Measurements from ENCODE around the gene BRCA1.
"Not testable (repeated sequence)": the region's sequence is repeated elsewhere in the genome, so short reads cannot be mapped to it uniquely, and the experiment has no call there.

Gene BRCA1

GRCh38 chr17:43024407-43025289, 100.5 kb downstream of the BRCA1 start, which contains the start of gene RND2:
Gene RND2, plus strand, starts transcription at chr17:43025231. Its CDS starts 117 bp downstream, at chr17:43025348.
- DNase-seq = peak; percentile 87

GRCh38 chr17:43021741-43022512, 103.2 kb downstream of the BRCA1 start, which contains the start of gene VAT1:
Gene VAT1, minus strand, starts transcription at chr17:43022385. Its CDS starts 63 bp downstream, at chr17:43022322.
- DNase-seq = peak; percentile 68

DNA sequence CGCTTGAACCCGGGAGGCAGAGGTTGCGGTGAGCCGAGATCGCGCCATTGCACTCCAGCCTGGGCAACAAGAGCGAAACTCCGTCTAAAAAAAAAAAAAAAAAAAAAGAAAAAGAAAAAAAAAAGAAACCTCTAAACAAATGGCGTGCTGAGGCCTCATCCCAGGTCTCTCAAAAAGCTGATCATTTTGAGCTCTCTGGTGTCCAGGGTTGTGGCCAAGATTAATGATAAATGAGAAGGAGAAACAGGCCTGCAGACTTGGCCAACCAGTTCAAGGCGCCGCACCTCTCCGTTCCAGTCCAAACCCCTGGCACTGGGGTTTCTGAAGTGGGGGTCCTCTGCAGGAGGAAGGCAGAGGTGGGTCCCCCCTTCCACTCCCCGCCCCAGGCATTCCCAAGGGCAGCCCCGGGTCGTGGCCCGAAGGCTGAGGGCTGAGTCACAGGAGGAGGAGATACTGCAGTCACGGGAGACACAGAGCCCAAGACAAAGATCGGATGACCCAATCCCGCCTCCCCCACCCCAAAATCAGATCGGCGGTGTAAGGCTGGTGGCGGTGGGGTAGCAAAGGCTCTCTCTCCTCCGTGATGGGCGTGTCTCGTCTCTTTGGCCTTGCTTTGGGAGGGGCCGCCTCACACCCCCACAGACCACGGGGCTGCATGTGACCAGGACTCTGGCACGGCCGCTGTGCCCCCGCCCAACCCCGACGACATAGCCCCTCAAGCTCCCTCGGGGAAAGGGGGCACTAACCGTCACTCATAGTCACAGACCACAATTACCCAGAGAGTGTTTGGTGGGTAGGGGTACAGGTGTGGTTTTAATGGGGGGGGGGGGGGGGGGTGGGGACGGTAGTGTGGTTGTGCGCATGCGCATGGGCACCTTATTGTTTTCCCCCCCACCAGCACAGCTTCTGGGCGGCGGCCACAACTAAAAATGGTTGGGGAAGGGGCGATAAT, 104.1 kb downstream of the BRCA1 start:
- DNase-seq = peak; percentile 42

DNA sequence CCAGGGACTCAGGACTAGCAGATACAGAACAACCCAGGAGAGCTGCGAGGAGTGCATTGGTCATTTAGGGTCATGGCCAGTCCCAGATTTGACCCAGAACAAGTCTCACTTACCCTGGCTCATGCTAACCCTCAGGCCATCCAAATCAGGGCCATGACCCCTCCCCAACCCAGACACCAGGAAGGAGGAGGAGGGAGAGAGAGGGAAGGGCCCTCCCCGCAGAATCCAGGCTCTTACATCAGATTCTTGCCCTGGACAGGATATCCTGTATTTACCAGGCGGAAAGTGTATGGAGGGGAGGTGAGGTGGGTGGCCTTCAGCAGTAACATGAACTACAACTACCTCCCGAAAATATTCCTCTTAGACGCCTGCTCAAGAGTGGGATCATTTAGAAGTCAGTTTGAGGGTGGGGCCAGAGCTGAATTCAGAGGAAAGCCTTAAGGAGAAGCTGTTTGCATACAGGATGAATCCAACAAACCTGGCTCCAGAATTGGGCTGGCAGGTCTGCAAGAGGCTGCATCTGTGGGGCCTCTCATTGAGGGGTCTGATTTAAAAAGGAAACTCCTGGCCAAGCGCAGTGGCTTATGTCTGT, 105.0 kb downstream of the BRCA1 start:
- DNase-seq = no peak

DNA sequence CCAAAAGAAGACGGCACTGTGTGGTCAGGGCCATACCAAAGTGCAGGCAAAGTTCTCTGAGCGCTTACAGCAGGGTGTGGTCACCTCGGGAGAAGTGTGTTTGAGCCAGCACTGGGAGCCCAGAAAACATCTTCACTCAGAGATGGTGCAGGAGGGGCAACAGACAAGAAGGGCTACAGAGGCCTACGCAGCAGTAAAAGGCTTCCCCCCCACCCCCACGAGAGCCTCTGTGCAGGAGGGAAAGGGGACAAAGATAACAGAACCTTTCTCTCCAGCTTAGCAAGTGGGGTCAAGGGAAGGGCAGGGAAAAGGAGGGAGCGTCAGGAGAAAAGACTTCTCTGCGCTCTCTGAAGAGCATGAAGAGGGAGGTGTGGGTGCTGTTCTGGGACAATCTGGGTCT, 105.7 kb downstream of the BRCA1 start:
- DNase-seq = no peak

GRCh38 chr17:43018932-43019331, 106.2 kb downstream of the BRCA1 start:
- no peak for DNase-seq

DNA sequence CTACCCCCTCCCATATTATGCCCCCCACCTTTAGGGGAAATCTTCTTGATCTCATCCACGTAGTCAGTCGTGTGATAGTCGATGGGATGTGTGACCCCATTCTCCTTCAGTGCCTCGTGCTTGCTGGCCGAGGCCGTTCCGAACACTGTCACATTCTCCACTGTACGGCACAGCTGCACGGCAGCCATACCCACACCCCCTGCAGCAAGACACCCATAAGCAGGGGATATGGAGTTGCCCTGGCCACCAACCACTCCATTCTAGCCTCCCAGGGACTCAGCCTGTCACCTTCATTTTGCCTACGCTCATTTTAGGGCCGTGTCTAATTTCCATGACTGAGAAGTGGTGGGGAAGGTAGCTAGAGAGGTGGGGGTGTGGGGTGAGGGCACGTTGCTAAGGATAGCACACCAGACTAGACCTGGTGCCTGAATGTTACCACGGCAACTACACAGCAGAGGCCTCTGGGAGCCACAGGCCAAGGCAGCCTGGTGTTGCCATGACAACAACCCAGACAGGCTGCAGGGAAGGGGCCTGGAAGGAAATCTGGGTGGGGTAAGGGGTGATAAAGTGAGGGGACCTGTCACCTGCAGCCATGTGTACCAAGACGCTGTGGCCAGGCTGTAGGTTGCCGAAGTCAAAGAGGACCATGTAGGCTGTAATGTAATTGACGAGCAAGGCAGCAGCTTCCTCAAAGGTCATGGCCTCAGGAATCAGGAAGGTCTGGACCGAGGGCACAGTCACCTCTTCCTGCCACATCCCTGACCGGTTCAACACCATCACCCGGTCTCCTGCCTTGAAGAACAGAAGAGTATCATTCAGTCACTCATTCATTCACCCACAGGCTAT, 106.9 kb downstream of the BRCA1 start:
- DNase-seq = peak; percentile 61

DNA sequence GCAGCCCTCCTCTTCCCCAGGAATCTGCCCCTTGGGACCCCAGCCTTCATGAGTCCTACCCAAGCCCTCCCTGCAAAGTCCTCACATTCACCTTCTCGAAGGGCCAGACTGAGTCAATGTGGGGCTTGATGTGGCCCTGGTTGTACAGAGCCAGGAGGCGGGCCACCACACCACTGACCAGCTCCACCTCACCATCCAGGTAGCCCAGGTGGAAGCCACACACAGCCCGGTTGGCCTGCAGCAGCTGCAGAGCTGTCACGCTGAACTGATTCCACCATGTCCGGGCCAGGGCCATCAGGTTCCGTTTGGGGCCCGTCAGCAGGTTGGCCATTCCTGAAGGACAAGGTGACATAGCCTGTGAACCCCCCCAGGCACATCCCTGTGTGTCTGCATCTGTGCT, 108.9 kb downstream of the BRCA1 start:
- DNase-seq = no peak

GRCh38 chr17:43015579-43015978, 109.6 kb downstream of the BRCA1 start:
- no peak for DNase-seq

DNA sequence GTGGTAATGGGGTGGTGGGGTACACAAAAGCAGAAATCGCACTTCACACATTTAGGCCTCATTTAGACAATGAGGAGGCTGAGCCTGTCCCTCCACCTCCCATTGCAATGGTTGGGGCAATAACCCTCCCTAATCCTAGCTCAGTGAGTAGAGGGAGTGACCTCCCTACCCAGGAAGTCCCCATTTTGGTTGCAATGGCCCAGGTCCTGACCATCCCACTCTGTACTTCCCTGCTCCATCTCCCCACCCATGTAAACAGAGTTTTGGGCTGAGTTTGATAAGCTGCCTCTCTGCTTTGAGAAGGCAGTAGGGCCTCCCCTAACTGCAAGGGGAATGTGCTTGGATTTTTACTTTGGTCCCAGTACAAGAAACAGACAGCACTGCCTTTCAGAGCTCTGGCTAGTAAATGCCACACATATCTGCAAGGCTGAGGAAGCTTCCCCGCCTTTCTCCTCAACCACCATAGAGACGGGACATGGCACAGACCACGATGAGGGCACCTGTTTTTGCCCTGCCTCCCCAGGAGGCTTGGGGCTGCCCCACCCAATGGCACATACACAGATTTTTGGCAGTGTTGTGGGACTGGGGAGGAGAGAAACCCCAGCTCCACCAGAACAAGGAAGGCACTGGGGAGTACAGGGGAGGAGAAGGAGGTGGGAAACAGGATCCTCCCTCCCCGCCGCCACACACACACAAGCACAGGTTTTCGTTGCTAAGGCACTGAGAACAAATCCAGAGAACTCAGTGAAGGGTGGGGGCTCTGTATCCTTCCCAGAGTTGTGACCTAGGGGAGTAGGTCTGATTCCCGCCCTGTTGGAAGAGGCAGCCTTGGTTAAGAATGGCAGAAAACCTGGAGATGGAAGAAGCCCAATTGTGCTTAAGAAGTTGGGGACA, 110.3 kb downstream of the BRCA1 start:
- DNase-seq = no peak

GRCh38 chr17:43014020-43014648, 111.0 kb downstream of the BRCA1 start:
- DNase-seq = no peak

DNA sequence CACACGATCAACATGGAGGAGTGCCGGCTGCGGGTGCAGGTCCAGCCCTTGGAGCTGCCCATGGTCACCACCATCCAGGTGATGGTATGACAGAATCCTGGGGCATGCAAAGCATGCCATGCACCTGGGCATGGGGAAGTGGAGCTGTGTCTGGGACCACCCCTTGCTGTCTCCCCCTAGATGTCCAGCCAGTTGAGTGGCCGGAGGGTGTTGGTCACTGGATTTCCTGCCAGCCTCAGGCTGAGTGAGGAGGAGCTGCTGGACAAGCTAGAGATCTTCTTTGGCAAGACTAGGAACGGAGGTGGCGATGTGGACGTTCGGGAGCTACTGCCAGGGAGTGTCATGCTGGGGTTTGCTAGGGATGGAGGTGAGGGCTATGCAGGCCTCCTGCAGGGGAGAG, 111.9 kb downstream of the BRCA1 start:
- DNase-seq = no peak

GRCh38 chr17:43011728-43012472, 113.3 kb downstream of the BRCA1 start:
- DNase-seq = no peak

DNA sequence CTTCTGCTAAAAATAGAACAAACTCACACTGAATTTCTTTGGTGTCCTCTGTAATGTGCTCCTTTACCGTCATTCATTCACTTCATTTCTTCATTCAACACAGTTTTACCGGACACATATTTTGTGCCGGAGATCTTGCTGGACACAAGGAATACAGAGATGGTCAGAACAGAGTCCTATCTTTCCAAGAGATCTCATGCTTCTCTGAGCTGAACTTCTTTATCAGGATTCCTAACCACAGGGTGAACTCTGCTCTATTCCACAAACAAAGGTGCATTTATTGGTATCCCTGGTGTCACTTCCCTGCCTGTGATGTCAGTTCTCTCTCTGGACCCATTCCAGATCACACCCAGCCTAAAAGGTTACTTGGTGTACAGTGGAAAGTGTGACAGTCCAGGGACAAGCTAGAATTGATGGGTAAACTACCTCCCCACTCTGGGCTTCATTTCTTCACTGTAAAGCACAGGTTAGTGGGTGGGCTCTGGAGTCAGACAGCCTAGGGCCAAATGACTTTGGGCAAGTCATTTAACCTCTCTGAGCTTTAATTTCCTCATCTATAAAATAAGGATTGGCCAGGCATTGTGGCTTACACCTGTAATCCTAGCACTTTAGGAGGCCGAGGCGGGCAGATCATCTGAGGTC, 114.4 kb downstream of the BRCA1 start:
- no peak for DNase-seq

GRCh38 chr17:43006639-43007551, 118.3 kb downstream of the BRCA1 start, which contains the start of gene IFI35:
Gene IFI35, plus strand, starts transcription at chr17:43006784. Its CDS starts 164 bp downstream, at chr17:43006948.
- DNase-seq = peak; percentile 87

GRCh38 chr17:43003542-43004172, 121.5 kb downstream of the BRCA1 start:
- DNase-seq = no peak

DNA sequence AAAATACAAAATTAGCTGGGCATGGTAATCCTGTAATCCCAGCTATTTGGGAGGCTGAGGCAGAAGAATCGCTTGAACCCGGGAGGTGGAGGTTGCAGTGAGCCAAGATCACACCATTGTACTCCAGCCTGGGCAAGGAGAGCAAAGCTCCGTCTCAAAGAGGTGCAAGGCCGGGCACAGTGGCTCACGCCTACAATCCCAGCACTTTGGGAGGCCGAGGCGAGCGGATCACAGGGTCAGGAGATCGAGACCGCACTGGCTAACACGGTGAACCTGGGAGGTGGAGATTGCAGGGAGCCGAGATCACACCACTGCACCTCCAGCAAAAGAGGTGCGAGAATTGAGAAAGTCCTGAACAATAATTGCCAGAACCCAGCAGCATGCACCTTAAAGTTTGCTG, 124.3 kb downstream of the BRCA1 start:
- not testable (repeated sequence) for DNase-seq

All from CD4-positive, alpha-beta T cell treated with Interleukin-12 subunit alpha and Interleukin-12 subunit beta, for 1 hour (primary cell).